SK-N-SH (cell line): ENCODE measurements around the gene WDR47. TPM values are rescaled to one million over a fixed set of nuclear protein-coding genes. Genes with fewer than 3 reads are reported as not detected.

ENCODE experiments used
- CTCF ChIA-PET: fragments of 300-600, 350-600 bp; formaldehyde crosslinking; extraction: SDS; loops from one replicate; lab custom pipeline; 2021; lab: Yijun Ruan, JAX
- POLR2A ChIA-PET: fragments of 350-600 bp; sonication (Branson Sonifier 250); formaldehyde crosslinking; extraction: SDS; loops from one replicate; lab custom pipeline; 2020; ENCODE audit warnings: antibody characterized with exemption, inconsistent platforms; lab: Yijun Ruan, JAX
- DNase-seq: peaks from one replicate; pipeline ENCODE4 v3.0.0; 2012
- H2AFZ ChIP-seq: fragments of 200-600 bp; sonication (generic); 2 replicates; pipeline ENCODE4 v1.8.1; 2016; ENCODE audit warnings: antibody characterized with exemption, mild to moderate bottlenecking, low read depth
- H3F3A ChIP-seq: fragments of 200-600 bp; sonication (generic); replicated peaks from 2 replicates; pipeline ENCODE3; 2016; ENCODE audit warnings: antibody characterized with exemption, mild to moderate bottlenecking; ENCODE audit not compliant: insufficient read depth
- H3K27ac ChIP-seq, 2 experiments: fragments of 200-500 bp in 1 of 2; fragments of 200-600 bp in 1 of 2; sonication (Bioruptor generic) in 1 of 2; sonication (generic), shearing (Covaris generic) in 1 of 2; 2 replicates each; pipeline versions ENCODE4 v1.5.1 to v1.6.1; 2014 to 2016; ENCODE audit warnings: low read depth in 2 of 2, inconsistent platforms in 1 of 2, low read length in 1 of 2, mild to moderate bottlenecking in 1 of 2, mixed read lengths in 1 of 2
- H3K27me3 ChIP-seq: fragments of 200-600 bp; sonication (generic), shearing (Covaris generic); 2 replicates; pipeline ENCODE4 v1.6.1; 2016; ENCODE audit warnings: mixed run types; ENCODE audit not compliant: insufficient read depth
- H3K36me3 ChIP-seq, 2 experiments: fragments of 200-500 bp in 1 of 2; fragments of 200-600 bp in 1 of 2; sonication (Bioruptor generic) in 1 of 2; sonication (generic) in 1 of 2; replicated peaks in 1 of 2; 2 replicates each; pipeline versions ENCODE3 to v1.5.1; 2014 to 2016; ENCODE audit warnings: low read length in 1 of 2, mild to moderate bottlenecking in 1 of 2; ENCODE audit not compliant: insufficient read depth in 2 of 2, control insufficient read depth in 1 of 2
- H3K4me1 ChIP-seq, 2 experiments: fragments of 200-500 bp in 1 of 2; fragments of 200-600 bp in 1 of 2; sonication (Bioruptor generic) in 1 of 2; sonication (generic), shearing (Covaris generic) in 1 of 2; 2 replicates each; pipeline versions ENCODE4 v1.5.1 to v1.6.1; 2014 to 2016; ENCODE audit warnings: low read depth in 1 of 2, low read length in 1 of 2, mixed run types in 1 of 2; ENCODE audit not compliant: insufficient read depth in 2 of 2, control insufficient read depth in 1 of 2
- H3K4me2 ChIP-seq: fragments of 200-600 bp; sonication (generic), shearing (Covaris generic); 2 replicates; pipeline ENCODE4 v1.6.1; 2017; ENCODE audit warnings: mixed run types
- H3K4me3 ChIP-seq, 2 experiments: fragments of 200-500 bp in 1 of 2; fragments of 200-600 bp in 1 of 2; sonication (Bioruptor generic) in 1 of 2; sonication (generic), shearing (Covaris generic) in 1 of 2; 2 replicates each; pipeline versions ENCODE4 v1.5.1 to v1.8.1; 2014 to 2016; ENCODE audit warnings: low read depth in 2 of 2, inconsistent platforms in 1 of 2, low read length in 1 of 2, mild to moderate bottlenecking in 1 of 2, mixed read lengths in 1 of 2, moderate library complexity in 1 of 2
- H3K79me2 ChIP-seq: fragments of 200-600 bp; sonication (generic); 2 replicates; pipeline ENCODE4 v1.8.1; 2017; ENCODE audit warnings: mild to moderate bottlenecking; ENCODE audit not compliant: insufficient read depth
- H3K9ac ChIP-seq: fragments of 200-600 bp; sonication (generic); 2 replicates; pipeline ENCODE4 v1.6.1; 2017; ENCODE audit warnings: mixed run types
- H3K9me2 ChIP-seq: fragments of 200-600 bp; sonication (generic); 2 replicates; pipeline ENCODE4 v1.6.1; 2017; ENCODE audit warnings: mixed run types
- H3K9me3 ChIP-seq: fragments of 200-600 bp; sonication (generic); 2 replicates; pipeline ENCODE4 v1.6.1; 2017; ENCODE audit warnings: mixed run types, mild to moderate bottlenecking, moderate library complexity
- H4K20me1 ChIP-seq: fragments of 200-600 bp; sonication (generic); 2 replicates; pipeline ENCODE4 v1.6.1; 2017; ENCODE audit warnings: mild to moderate bottlenecking, mixed run types; ENCODE audit not compliant: insufficient read depth
- CTCF ChIP-seq: fragments of 200-600 bp; sonication (generic); IDR thresholded peaks from 2 replicates; pipeline ENCODE4 v1.6.1; 2017; ENCODE audit warnings: antibody characterized with exemption, mild to moderate bottlenecking, moderate library complexity
- ELF1 ChIP-seq: IDR thresholded peaks from 2 replicates; pipeline ENCODE4 v1.4.0; 2012
- EZH2phosphoT487 ChIP-seq: fragments of 200-600 bp; sonication (generic); IDR thresholded peaks from 2 replicates; pipeline ENCODE4 v1.6.1; 2017; ENCODE audit warnings: low read depth, mixed run types, mild to moderate bottlenecking, antibody characterized with exemption, moderate library complexity, borderline replicate concordance
- FOSL2 ChIP-seq: IDR thresholded peaks from 2 replicates; pipeline ENCODE4 v1.4.0; 2012; ENCODE audit warnings: low read depth, mild to moderate bottlenecking, moderate library complexity, borderline replicate concordance
- FOXJ3 ChIP-seq: sonication (generic); formaldehyde crosslinking; IDR thresholded peaks from 2 replicates; pipeline ENCODE4 v1.5.1; 2020; ENCODE audit warnings: mild to moderate bottlenecking, missing genetic modification reagents
- FOXM1 ChIP-seq: IDR thresholded peaks from 2 replicates; pipeline ENCODE4 v1.4.0; 2012; ENCODE audit warnings: low read depth, mild to moderate bottlenecking
- GABPA ChIP-seq: IDR thresholded peaks from 2 replicates; pipeline ENCODE4 v1.4.0; 2012; ENCODE audit warnings: low read depth, mild to moderate bottlenecking
- GATA2 ChIP-seq: sonication (generic); formaldehyde crosslinking; IDR thresholded peaks from 2 replicates; pipeline ENCODE4 v1.5.0; 2020; ENCODE audit warnings: mild to moderate bottlenecking, missing genetic modification reagents
- MAX ChIP-seq: IDR thresholded peaks from 2 replicates; pipeline ENCODE4 v1.4.0; 2012; ENCODE audit warnings: low read depth
- MEF2A ChIP-seq: IDR thresholded peaks from 2 replicates; pipeline ENCODE4 v1.4.0; 2012; ENCODE audit warnings: low read depth, borderline replicate concordance
- MXI1 ChIP-seq: IDR thresholded peaks from 2 replicates; pipeline ENCODE4 v1.6.1; 2012; ENCODE audit warnings: mild to moderate bottlenecking, low read depth, low read length, improper control_type of control experiment
- NFIC ChIP-seq: IDR thresholded peaks from 2 replicates; pipeline ENCODE4 v1.4.0; 2012; ENCODE audit warnings: borderline replicate concordance
- NRF1 ChIP-seq: IDR thresholded peaks from 2 replicates; pipeline ENCODE4 v1.6.1; 2012; ENCODE audit warnings: low read depth, mild to moderate bottlenecking, low read length
- PBX3 ChIP-seq: IDR thresholded peaks from 2 replicates; pipeline ENCODE4; 2012
- POLR2AphosphoS5 ChIP-seq: IDR thresholded peaks from 2 replicates; pipeline ENCODE4 v1.6.1; 2012; ENCODE audit warnings: low read depth, low read length
- RAD21 ChIP-seq: IDR thresholded peaks from 2 replicates; pipeline ENCODE4 v1.6.1; 2012; ENCODE audit warnings: mild to moderate bottlenecking, low read length
- REST ChIP-seq: IDR thresholded peaks from 2 replicates; pipeline ENCODE4 v1.6.1; 2012; ENCODE audit warnings: mild to moderate bottlenecking, low read depth, low read length, moderate library complexity
- SMC3 ChIP-seq: IDR thresholded peaks from 2 replicates; pipeline ENCODE4 v1.6.1; 2012; ENCODE audit warnings: low read depth, low read length, improper control_type of control experiment
- TAF1 ChIP-seq: IDR thresholded peaks from 2 replicates; pipeline ENCODE4 v1.6.1; 2012; ENCODE audit warnings: low read depth, mild to moderate bottlenecking, low read length, moderate library complexity, borderline replicate concordance
- TCF12 ChIP-seq: IDR thresholded peaks from 2 replicates; pipeline ENCODE4 v1.4.0; 2012
- USF1 ChIP-seq: IDR thresholded peaks from 2 replicates; pipeline ENCODE4 v1.4.0; 2012; ENCODE audit warnings: low read depth, borderline replicate concordance
- YY1 ChIP-seq: IDR thresholded peaks from 2 replicates; pipeline ENCODE4 v1.4.0; 2012; ENCODE audit warnings: low read depth, mild to moderate bottlenecking
- WGBS: methylation state at CpG from one replicate; pipeline ENCODE4 v1.1.6; 2017; ENCODE audit warnings: low lambda C conversion rate; 5-methylcytosine and 5-hydroxymethylcytosine counted together
- polyA plus RNA-seq, 3 experiments: library from polyadenylated mRNA; depleted of rRNA; stranded (reverse); fragments of >200 nt; gene quantifications; 2 replicates each; pipeline ENCODE4 v1.2.3, GENCODE V29; 2012

WDR47 gene
- polyA plus RNA-seq, 1 of the 3 experiments (the other 2 are of a cell fraction), result 7.9 TPM

GRCh38 chr1:108957888-108958287 is 84.0 kb downstream of the WDR47 start:
- TF ChIP-seq MXI1, result no peak
- no peak for TF ChIP-seq TAF1
- no peak for TF ChIP-seq GABPA
- TF ChIP-seq NFIC, result no peak
- no peak for TF ChIP-seq TCF12
- TF ChIP-seq PBX3, result no peak
- no peak for TF ChIP-seq YY1
- no peak for TF ChIP-seq GATA2
- TF ChIP-seq SMC3, result no peak
- TF ChIP-seq ELF1, result no peak
- TF ChIP-seq, all 33 proteins: peak for 0
- Histone ChIP-seq H3K4me3 (no peak overlapping the region), H3K9me2 (no peaks in the 10 kb centered on the region), H3K27me3 (no peaks in the 10 kb centered on the region), H3K79me2 (peaks cover 100% of the 10 kb centered on the region), H2AFZ (no peak overlapping the region), H3K4me2 (no peak overlapping the region), H3K9me3 (no peaks in the 10 kb centered on the region), H3F3A (no peaks in the 10 kb centered on the region), H3K36me3 (peaks cover 0 to 8% of the 10 kb centered on the region in 2 experiments), H3K4me1 (peaks cover 4 to 6% of the 10 kb centered on the region in 2 experiments; a peak in 3 of 4 replicates), H3K27ac (no peak overlapping the region), H3K9ac (no peak overlapping the region), H4K20me1 (0 out of 2 replicates have a peak, but pooled peaks cover 5% of the 10 kb centered on the region)
- CTCF ChIA-PET, result no interaction called here
- POLR2A ChIA-PET, result no interaction called here
- no peak for DNase-seq
- 99% methylated on average over 5 of the region's 5 CpGs for WGBS

GRCh38 chr1:108955881-108956280 is 86.0 kb downstream of the WDR47 start:
- no peaks in the 10 kb centered on the region for H3K4me1 ChIP-seq
- WGBS, result 94% methylated on average over 3 of the region's 3 CpGs
- peaks cover 0 to 8% of the 10 kb centered on the region in 2 experiments for H3K36me3 ChIP-seq
- no peak overlapping the region for H2AFZ ChIP-seq
- H3K4me3 ChIP-seq, result no peak overlapping the region
- H3K9ac ChIP-seq, result no peak overlapping the region
- H4K20me1 ChIP-seq, result peaks cover 5% of the 10 kb centered on the region
- peaks cover 100% of the 10 kb centered on the region for H3K79me2 ChIP-seq
- ChIA-PET CTCF (no interaction called here), POLR2A (no interaction called here)
- no peak for DNase-seq
- no peaks in the 10 kb centered on the region for H3K9me2 ChIP-seq
- H3K9me3 ChIP-seq, result no peaks in the 10 kb centered on the region
- no peak overlapping the region for H3K27ac ChIP-seq
- H3K4me2 ChIP-seq, result no peak overlapping the region
- no peaks in the 10 kb centered on the region for H3F3A ChIP-seq
- no peaks in the 10 kb centered on the region for H3K27me3 ChIP-seq
- no peak for TF ChIP-seq FOXJ3
- TF ChIP-seq CTCF, result no peak
- no peak for TF ChIP-seq FOXM1
- TF ChIP-seq GATA2, result no peak
- no peak for TF ChIP-seq USF1
- no peak for TF ChIP-seq NRF1
- no peak for TF ChIP-seq MEF2A
- TF ChIP-seq FOSL2, result no peak
- TF ChIP-seq TAF1, result no peak
- TF ChIP-seq POLR2AphosphoS5, result no peak
- TF ChIP-seq EZH2phosphoT487, result no peak
- no peak for TF ChIP-seq REST
- TF ChIP-seq RAD21, result no peak
- TF ChIP-seq MAX, result no peak
